Activated CD4-positive, alpha-beta T cell treated with anti-CD3 and anti-CD28 coated beads, Interleukin-2, amount 50 U/mL, for 48 hours (primary cell): ENCODE data around the gene HLA-DRB5.
"Not testable (repeated sequence)": the region's sequence is repeated elsewhere in the genome, so short reads cannot be mapped to it uniquely, and the experiment has no call there.

Experiments used
- DNase-seq, 2 experiments: peaks; one replicate each; pipeline ENCODE4 v3.0.0-alpha.2; 2020

HLA-DRB5 gene

GRCh38 chr6:32529697-32530430 is at the start of gene HLA-DRB5:
TSS of gene HLA-DRB5 (minus strand) at chr6:32530287. CDS start at chr6:32530224, 63 bp downstream.
- no peak for DNase-seq

GRCh38 chr6:32578962-32579361 is 48.9 kb upstream of the HLA-DRB5 start:
- DNase-seq = no peak

- DNase-seq = not testable (repeated sequence)
These were observed 47.4 kb upstream of the HLA-DRB5 start for GRCh38 chr6:32577493-32577892.

- no peak for DNase-seq
These were observed 46.2 kb upstream of the HLA-DRB5 start for GRCh38 chr6:32576250-32576649.

DNA sequence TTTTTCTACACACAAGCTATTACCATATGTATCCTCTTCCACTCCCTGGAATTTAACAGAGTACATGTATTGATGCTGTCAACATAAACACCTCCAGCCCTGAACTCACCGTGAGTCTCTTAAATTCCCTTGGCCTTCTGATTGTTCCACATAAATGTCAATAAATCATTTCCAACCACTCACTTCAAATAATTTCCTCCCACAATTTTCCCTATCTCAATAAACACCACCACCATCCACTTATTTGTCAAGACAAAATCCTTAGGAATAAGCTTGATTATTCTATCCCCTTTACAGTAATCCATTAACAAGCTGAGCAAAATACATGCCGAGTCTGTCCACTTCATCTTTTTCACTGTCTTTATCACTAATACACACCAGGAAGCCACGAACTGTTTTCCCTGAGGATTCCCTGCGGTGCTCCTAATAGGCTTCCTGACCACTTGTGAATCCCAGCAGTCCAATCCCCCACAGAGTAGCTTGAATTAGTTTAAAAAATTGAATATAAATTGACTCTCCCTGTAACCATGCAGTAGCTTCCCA is 40.3 kb upstream of the HLA-DRB5 start:
- no peak for DNase-seq

DNA sequence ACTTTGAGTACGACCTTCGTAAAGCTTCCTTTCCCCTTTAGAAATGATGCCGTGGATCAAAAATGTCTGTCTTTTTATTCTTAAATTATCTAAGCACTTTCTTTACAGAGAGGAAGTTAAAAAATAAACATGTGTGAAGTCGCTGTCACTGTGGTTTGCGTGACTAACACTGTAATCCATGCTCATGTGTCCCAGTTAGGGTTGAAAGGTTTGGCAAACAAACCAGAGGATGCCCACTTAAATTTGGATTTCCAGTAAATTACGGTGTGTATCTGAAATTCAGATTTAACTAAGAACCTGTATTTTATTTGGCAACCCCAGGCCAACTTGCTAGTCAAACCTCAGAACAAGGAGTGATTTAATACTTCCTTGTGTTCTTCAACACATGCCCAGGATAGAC is 38.5 kb upstream of the HLA-DRB5 start:
- no peak for DNase-seq

DNA sequence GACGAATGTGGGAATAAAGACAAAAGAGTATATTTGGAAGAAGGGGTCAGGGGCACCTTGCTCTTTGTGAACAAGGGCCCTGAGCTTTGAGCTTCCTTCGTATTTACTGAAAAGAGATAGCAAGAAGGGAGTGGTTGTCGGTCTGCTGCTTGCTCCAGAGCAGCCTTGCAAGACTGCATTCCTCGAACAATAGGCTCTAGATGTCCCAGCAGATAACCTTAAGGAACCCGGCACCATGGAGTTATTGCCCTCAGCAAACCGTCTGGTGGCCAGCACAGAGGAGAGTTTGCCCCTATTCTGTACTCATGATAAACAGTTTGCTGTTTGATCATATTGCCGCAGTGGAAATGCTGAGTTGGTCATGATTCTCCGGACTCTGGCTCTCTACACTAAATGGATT is 36.9 kb upstream of the HLA-DRB5 start:
- DNase-seq = no peak

- no peak for DNase-seq
These were observed 35.4 kb upstream of the HLA-DRB5 start for GRCh38 chr6:32565511-32565910.

GRCh38 chr6:32562940-32563339 is 32.9 kb upstream of the HLA-DRB5 start:
- DNase-seq = no peak

- no peak for DNase-seq
These were observed 29.7 kb upstream of the HLA-DRB5 start for GRCh38 chr6:32559747-32560146.

GRCh38 chr6:32558426-32559057 is 28.5 kb upstream of the HLA-DRB5 start:
- DNase-seq = no peak

- DNase-seq = no peak
These were observed 24.3 kb upstream of the HLA-DRB5 start for GRCh38 chr6:32554116-32554965.

- no peak for DNase-seq
These were observed 23.1 kb upstream of the HLA-DRB5 start for GRCh38 chr6:32553037-32553742.

GRCh38 chr6:32551410-32551809 is 21.3 kb upstream of the HLA-DRB5 start:
- DNase-seq = no peak

DNA sequence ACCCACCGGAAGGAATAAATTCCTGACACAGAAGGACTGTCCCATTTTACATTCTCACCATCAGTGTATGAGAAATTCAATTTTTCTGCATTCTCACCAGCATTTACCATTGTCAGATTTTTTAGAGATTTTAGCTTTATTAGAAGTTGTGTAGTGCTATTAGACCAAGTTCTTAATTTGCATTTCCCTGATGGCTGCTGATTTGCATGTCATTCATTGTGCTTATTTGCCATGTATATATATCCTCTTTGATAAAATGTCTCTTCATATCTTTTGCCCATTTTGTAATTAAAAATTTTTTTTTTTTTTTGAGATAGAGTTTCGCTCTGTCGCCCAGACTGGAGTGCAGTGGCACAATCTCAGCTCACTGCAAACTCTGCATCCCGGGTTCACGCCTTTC is 9.8 kb upstream of the HLA-DRB5 start:
- DNase-seq = no peak

- DNase-seq = not testable (repeated sequence)
These were observed 325 bp upstream of the HLA-DRB5 start for GRCh38 chr6:32530431-32530793.

- DNase-seq = no peak
These were observed 7.6 kb downstream of the HLA-DRB5 start for GRCh38 chr6:32522302-32523047.

DNA sequence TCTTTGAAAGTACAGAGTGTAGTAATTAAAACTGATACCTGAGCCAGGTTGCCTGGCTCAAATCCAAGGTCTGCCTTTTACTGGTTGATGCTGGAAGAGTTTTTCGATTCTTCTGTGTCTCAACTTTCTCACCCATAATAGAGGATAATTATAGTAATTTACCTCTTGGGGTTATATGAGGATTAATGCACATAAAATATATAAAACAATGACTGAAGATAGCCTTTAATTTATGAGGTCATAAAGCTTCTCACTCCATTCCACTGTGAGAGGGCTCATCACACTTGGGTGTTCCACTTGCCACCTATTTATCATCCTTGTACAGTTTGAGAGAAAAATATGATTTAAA is 10.2 kb downstream of the HLA-DRB5 start:
- no peak for DNase-seq

DNA sequence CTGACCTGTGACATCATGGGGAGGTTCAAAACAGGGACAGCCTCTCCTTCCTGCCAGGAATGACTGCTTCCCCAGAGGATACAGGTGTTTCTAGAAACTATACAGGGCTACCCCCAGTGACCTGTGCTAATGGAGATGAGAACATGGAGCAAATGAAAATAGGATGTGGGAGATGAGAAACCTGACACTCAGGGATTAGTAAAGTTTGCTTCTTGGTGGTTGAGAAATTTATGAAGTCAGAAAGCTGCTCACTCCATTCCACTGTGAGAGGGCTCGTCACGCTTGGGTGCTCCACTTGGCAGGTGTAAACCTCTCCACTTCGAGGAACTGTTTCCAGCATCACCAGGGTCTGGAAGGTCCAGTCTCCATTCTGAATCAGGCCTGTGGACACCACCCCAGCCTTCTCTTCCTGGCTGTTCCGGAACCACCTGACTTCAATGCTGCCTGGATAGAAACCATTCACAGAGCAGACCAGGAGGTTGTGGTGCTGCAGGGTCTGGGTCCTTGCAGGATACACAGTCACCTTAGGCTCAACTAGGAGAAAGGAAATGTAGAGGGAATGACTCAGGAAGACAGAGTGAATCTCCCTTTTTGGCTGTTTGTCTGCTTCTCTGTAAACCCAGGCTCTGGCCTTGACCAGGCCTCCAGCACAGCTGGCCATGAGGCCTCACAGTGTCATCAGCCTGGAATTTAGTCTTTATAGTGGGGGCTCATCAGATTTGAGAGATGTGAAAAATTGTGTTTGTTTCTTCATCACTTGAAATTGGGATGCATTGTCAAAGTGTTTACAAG is 10.8 kb downstream of the HLA-DRB5 start:
- DNase-seq = no peak

- DNase-seq = no peak
These were observed 12.2 kb downstream of the HLA-DRB5 start for GRCh38 chr6:32517654-32518445.
